ENCODE data around the gene GLOD4. TPM values are rescaled to one million over a fixed set of nuclear protein-coding genes. Genes with fewer than 3 reads are reported as not detected.

Gene GLOD4
- total and polyA plus RNA-seq, 2 of the 4 experiments (the other 2 are of a cell fraction): 26.3 to 36.7 TPM

- Histone ChIP-seq H4K91ac (ENCODE audit: insufficient read depth, low read depth, low read length) (peak overlapping the region; percentile 9; the same call in 1 of the 2 replicates), H3K79me1 (ENCODE audit: low read depth in 1 of 2, low read length in 2 of 2) (peaks cover 24 to 64% of the 10 kb centered on the region in 2 experiments), H3K4me2 (ENCODE audit: low read depth, low read length) (peak overlapping the region; percentile 27), H3K4ac (ENCODE audit: low read depth, low read length) (peak overlapping the region; percentile 60), H2BK15ac (ENCODE audit: low read depth, low read length) (no peak overlapping the region), H3K9ac (ENCODE audit: low read depth, low read length) (peak overlapping the region; percentile 53), H4K20me1 (ENCODE audit: insufficient read depth, low read length) (peaks cover 4% of the 10 kb centered on the region; the same call in 1 of the 2 replicates), H3K56ac (ENCODE audit: extremely low read depth, insufficient read depth, low read length) (no peak overlapping the region; the same call in 1 of the 2 replicates), H2AK5ac (ENCODE audit: low read depth, low read length) (no peak overlapping the region), H2BK120ac (ENCODE audit: low read depth, low read length) (no peak overlapping the region; the same call in 1 of the 2 replicates), H3K36me3 (ENCODE audit: control insufficient read depth, insufficient read depth, low read length) (peaks cover 3% of the 10 kb centered on the region), H3K27me3 (ENCODE audit: control insufficient read depth, insufficient read depth, low read length) (no peaks in the 10 kb centered on the region), H3K14ac (replicated peaks; ENCODE audit: low read depth, low read length) (peak overlapping the region; percentile 40; the same call in 1 of the 2 replicates), H3K18ac (ENCODE audit: low read depth, low read length) (no peak overlapping the region), H3K4me1 (ENCODE audit: control insufficient read depth, insufficient read depth, low read length) (peaks cover 10% of the 10 kb centered on the region), H3K9me1 (ENCODE audit: insufficient read depth, low read length) (peaks cover 8% of the 10 kb centered on the region), H2AK9ac (replicated peaks; ENCODE audit: low read depth, low read length, poor library complexity) (peak overlapping the region; percentile 92), H2AFZ (replicated peaks; ENCODE audit: low read length, poor library complexity) (peak overlapping the region; percentile 90), H2BK5ac (ENCODE audit: low read depth, low read length, poor library complexity, severe bottlenecking) (peak overlapping the region; percentile 15), H3K4me3 (ENCODE audit: insufficient read depth, low read depth, low read length) (peak overlapping the region; percentile 55), H4K5ac (ENCODE audit: low read depth, low read length) (peak overlapping the region; percentile 7), H2BK20ac (ENCODE audit: low read depth, low read length) (no peak overlapping the region), H3K9me3 (ENCODE audit: control insufficient read depth, insufficient read depth, low read length) (no peaks in the 10 kb centered on the region), H3K23ac (ENCODE audit: low read depth, low read length) (peak overlapping the region; percentile 79; the same call in 1 of the 2 replicates), H3K27ac (ENCODE audit: insufficient read depth, low read length) (peak overlapping the region; percentile 65), H4K8ac (ENCODE audit: low read depth in 2 of 2, low read length in 2 of 2) (peak overlapping the region in 1 of 2 experiments; percentile 75; a peak in 2 of 4 replicates)
- WGBS, 2 experiments (ENCODE audit: extremely low coverage in 2 of 2, insufficient read length in 1 of 2): no CpG with 5 or more reads among the region's 26 CpGs
- DNase-seq (no peak), ATAC-seq (ENCODE audit: low read depth) (no peak; the same call in 1 of the 2 replicates)
- no peak for TF ChIP-seq CHD1 (IDR thresholded peaks at IDR 0.05; ENCODE audit: low read depth, low read length)
- TF ChIP-seq, protein P1, sequence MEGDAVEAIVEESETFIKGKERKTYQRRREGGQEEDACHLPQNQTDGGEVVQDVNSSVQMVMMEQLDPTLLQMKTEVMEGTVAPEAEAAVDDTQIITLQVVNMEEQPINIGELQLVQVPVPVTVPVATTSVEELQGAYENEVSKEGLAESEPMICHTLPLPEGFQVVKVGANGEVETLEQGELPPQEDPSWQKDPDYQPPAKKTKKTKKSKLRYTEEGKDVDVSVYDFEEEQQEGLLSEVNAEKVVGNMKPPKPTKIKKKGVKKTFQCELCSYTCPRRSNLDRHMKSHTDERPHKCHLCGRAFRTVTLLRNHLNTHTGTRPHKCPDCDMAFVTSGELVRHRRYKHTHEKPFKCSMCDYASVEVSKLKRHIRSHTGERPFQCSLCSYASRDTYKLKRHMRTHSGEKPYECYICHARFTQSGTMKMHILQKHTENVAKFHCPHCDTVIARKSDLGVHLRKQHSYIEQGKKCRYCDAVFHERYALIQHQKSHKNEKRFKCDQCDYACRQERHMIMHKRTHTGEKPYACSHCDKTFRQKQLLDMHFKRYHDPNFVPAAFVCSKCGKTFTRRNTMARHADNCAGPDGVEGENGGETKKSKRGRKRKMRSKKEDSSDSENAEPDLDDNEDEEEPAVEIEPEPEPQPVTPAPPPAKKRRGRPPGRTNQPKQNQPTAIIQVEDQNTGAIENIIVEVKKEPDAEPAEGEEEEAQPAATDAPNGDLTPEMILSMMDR (conservative IDR thresholded peaks at IDR 0.05; ENCODE audit: low read depth, low read length): no peak
- TF ChIP-seq RFX5 (IDR thresholded peaks at IDR 0.05; ENCODE audit: low read depth, low read length): no peak
- TF ChIP-seq SMC3 (IDR thresholded peaks at IDR 0.05; ENCODE audit: low read depth, low read length): no peak
- TF ChIP-seq, protein P2, sequence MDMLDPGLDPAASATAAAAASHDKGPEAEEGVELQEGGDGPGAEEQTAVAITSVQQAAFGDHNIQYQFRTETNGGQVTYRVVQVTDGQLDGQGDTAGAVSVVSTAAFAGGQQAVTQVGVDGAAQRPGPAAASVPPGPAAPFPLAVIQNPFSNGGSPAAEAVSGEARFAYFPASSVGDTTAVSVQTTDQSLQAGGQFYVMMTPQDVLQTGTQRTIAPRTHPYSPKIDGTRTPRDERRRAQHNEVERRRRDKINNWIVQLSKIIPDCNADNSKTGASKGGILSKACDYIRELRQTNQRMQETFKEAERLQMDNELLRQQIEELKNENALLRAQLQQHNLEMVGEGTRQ (IDR thresholded peaks at IDR 0.05; ENCODE audit: low read depth, low read length): no peak
- no peak for TF ChIP-seq MXI1 (IDR thresholded peaks at IDR 0.05; ENCODE audit: borderline replicate concordance, low read depth, low read length)
- TF ChIP-seq MAZ (IDR thresholded peaks at IDR 0.05; ENCODE audit: borderline replicate concordance, low read depth, low read length): no peak
- ChIA-PET POLR2A (ENCODE audit: unreplicated experiment) (no interaction called here), CTCF (interaction anchor here (0.6 kb wide), 1 partner anchor 249 kb away, joined by 3 read pairs; no protein-coding TSS in a partner anchor)
- in situ Hi-C loops (cut with MboI; ENCODE audit: low sequenced_read_pairs) (no loop called here), dilution Hi-C loops (cut with HindIII; ENCODE audit: low sequenced_read_pairs, unreplicated experiment) (no loop called here), intact Hi-C loops (cut with micrococcal nuclease) (loop anchor here (5.0 kb wide), 1 partner anchor 251 kb away; no protein-coding TSS in a partner anchor)
- BruUV-seq (replicated peaks): no TSS peak
Measured at GRCh38 chr17:731644-732066, 50.4 kb downstream of the GLOD4 start.

Measured in IMR-90 (cell line).